ENCODE results near the gene ROMO1. TPM values are rescaled to one million over a fixed set of nuclear protein-coding genes. Genes with fewer than 3 reads are reported as not detected.

The ROMO1 gene
- total and polyA plus RNA-seq, 2 of the 8 experiments (the other 6 are each of a cell fraction or from before 2014, with no cell fraction given): 164 to 702 TPM

DNA sequence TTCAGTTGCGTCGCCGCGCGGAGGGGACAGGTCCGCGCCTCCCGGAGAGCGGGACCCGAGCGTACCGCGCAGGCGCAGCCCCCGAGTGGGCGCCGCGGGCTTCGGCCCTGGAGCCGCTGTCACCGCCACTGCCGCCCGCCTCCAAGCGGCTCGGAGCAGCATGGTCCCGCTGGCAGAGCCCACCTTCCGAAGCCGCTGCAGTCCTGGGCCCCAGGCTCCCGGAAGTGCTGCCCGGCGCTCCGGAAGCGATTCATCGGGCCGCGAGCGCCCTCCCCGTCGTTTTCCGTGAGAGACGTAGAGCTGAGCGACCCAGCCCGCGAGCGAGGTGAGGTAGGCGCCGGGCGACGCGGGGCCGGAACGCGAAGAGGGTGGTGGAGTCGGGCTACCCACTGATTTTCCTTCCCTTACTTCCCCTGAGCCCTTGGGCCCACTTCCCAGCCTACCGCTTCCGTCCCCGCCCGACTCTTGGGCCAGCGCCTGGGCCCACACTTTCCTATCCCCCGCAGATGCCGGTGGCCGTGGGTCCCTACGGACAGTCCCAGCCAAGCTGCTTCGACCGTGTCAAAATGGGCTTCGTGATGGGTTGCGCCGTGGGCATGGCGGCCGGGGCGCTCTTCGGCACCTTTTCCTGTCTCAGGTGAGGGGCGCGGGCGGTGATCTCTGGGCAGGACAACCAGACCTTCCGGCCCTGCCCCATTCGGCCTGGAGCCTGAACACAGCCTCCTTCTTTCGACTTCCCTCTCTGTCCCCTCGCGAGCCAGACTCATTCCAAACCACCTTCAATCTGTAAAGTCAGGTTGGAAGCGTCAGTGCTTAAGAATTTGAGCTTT, at the start of gene ROMO1, which contains the start of gene NFS1 (continued):
- no peak for TF ChIP-seq SP2 (IDR thresholded peaks at IDR 0.05; ENCODE audit: low read length)
- no peak for TF ChIP-seq EZH2 (IDR thresholded peaks at IDR 0.05; ENCODE audit: low read depth, low read length, severe bottlenecking)
- TF ChIP-seq, protein P1, sequence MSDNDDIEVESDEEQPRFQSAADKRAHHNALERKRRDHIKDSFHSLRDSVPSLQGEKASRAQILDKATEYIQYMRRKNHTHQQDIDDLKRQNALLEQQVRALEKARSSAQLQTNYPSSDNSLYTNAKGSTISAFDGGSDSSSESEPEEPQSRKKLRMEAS (IDR thresholded peaks at IDR 0.05): peak; percentile 84
- no peak for TF ChIP-seq CBX5 (IDR thresholded peaks at IDR 0.05; ENCODE audit: low read depth, low read length)
- TF ChIP-seq, protein P2, sequence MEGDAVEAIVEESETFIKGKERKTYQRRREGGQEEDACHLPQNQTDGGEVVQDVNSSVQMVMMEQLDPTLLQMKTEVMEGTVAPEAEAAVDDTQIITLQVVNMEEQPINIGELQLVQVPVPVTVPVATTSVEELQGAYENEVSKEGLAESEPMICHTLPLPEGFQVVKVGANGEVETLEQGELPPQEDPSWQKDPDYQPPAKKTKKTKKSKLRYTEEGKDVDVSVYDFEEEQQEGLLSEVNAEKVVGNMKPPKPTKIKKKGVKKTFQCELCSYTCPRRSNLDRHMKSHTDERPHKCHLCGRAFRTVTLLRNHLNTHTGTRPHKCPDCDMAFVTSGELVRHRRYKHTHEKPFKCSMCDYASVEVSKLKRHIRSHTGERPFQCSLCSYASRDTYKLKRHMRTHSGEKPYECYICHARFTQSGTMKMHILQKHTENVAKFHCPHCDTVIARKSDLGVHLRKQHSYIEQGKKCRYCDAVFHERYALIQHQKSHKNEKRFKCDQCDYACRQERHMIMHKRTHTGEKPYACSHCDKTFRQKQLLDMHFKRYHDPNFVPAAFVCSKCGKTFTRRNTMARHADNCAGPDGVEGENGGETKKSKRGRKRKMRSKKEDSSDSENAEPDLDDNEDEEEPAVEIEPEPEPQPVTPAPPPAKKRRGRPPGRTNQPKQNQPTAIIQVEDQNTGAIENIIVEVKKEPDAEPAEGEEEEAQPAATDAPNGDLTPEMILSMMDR (IDR thresholded peaks at IDR 0.05; ENCODE audit: control extremely low read depth in 1 of 3, insufficient read depth in 1 of 3, low read depth in 1 of 3, low read length in 3 of 3): peak in 2 of 3 experiments; percentile 32 to 39; a peak in 2 of 4 replicates
- peak in 1 of 2 experiments; percentile 16; a peak in 1 of 3 replicates for TF ChIP-seq EP300 (IDR thresholded peaks at IDR 0.05; ENCODE audit: borderline replicate concordance in 1 of 2, low read depth in 2 of 2, low read length in 2 of 2)
- TF ChIP-seq HDAC6 (IDR thresholded peaks at IDR 0.05; ENCODE audit: low read depth, low read length): no peak
- peak; percentile 75 for TF ChIP-seq KDM4A (IDR thresholded peaks at IDR 0.05; ENCODE audit: low read depth, low read length, severe bottlenecking)
- TF ChIP-seq RBBP5 (IDR thresholded peaks at IDR 0.05; ENCODE audit: borderline replicate concordance, low read depth, low read length): peak; percentile 87
- no peak for TF ChIP-seq BCL11A (IDR thresholded peaks at IDR 0.05; ENCODE audit: low read depth in 2 of 2, low read length in 2 of 2)
- no peak for TF ChIP-seq RNF2 (IDR thresholded peaks at IDR 0.05; ENCODE audit: borderline replicate concordance, low read depth, low read length, missing control alignments, poor library complexity, severe bottlenecking)
- TF ChIP-seq RXRA (IDR thresholded peaks at IDR 0.05; ENCODE audit: insufficient read depth, low read depth, low read length): no peak
- TF ChIP-seq YY1 (IDR thresholded peaks at IDR 0.05; ENCODE audit: low read depth, low read length): no peak; the same call in 1 of the 2 replicates
- TF ChIP-seq, protein P3, sequence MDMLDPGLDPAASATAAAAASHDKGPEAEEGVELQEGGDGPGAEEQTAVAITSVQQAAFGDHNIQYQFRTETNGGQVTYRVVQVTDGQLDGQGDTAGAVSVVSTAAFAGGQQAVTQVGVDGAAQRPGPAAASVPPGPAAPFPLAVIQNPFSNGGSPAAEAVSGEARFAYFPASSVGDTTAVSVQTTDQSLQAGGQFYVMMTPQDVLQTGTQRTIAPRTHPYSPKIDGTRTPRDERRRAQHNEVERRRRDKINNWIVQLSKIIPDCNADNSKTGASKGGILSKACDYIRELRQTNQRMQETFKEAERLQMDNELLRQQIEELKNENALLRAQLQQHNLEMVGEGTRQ (IDR thresholded peaks at IDR 0.05; ENCODE audit: low read length): no peak
- TF ChIP-seq RAD21 (IDR thresholded peaks at IDR 0.05 in 1 of 2, conservative IDR thresholded peaks at IDR 0.05 in 1 of 2; ENCODE audit: low read depth in 2 of 2, low read length in 2 of 2): peak; percentile 7 to 31; a peak in 1 of 4 replicates
